ENCODE results near the gene TOB2. TPM values are rescaled to one million over a fixed set of nuclear protein-coding genes. Genes with fewer than 3 reads are reported as not detected.

TOB2 gene
- polyA plus RNA-seq, 1 of the 3 experiments (the other 2 are of a cell fraction), result 8.3 TPM

DNA sequence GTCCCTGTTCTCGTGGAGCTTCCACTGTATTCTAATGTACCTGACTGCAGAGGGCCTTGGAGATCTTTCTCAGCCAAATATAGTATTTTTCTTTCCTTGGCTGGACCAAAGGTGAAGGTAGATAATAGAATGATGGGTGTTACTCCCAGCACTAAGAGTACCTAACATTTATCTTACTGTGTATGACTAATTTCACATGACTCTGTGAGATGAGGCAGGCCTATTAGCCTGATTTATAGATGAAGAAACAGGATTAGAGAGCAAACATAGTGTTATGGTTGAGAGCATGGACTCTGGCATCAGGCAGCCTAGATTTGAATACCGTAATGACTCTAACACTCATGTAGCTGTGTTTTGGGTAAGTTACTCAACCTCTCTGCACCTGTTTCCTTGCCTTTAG, 25.0 kb upstream of the TOB2 start:
- Histone ChIP-seq H4K20me1 (ENCODE audit: insufficient read depth) (no peaks in the 10 kb centered on the region), H3K27me3 (ENCODE audit: insufficient read depth) (no peaks in the 10 kb centered on the region), H3F3A (replicated peaks; ENCODE audit: insufficient read depth) (no peaks in the 10 kb centered on the region), H3K79me2 (ENCODE audit: insufficient read depth) (peaks cover 83% of the 10 kb centered on the region), H3K9me2 (no peaks in the 10 kb centered on the region), H3K4me3 (ENCODE audit: low read depth in 2 of 2, low read length in 1 of 2) (no peak overlapping the region), H3K4me1 (ENCODE audit: control insufficient read depth in 1 of 2, insufficient read depth in 2 of 2, low read depth in 1 of 2, low read length in 1 of 2) (peaks cover 0 to 10% of the 10 kb centered on the region in 2 experiments; a peak in 3 of 4 replicates), H3K4me2 (no peak overlapping the region), H3K27ac (ENCODE audit: low read depth in 2 of 2, low read length in 1 of 2) (no peak overlapping the region), H3K9ac (no peak overlapping the region), H3K36me3 (replicated peaks in 1 of 2; ENCODE audit: control insufficient read depth in 1 of 2, insufficient read depth in 2 of 2, low read length in 1 of 2) (peaks cover 0 to 4% of the 10 kb centered on the region in 2 experiments), H3K9me3 (no peaks in the 10 kb centered on the region), H2AFZ (ENCODE audit: low read depth) (no peak overlapping the region)
- WGBS (ENCODE audit: low lambda C conversion rate), result 94% methylated on average over 2 of the region's 2 CpGs
- ChIA-PET POLR2A (no interaction called here), CTCF (interaction anchor here (1.1 kb wide), 1 partner anchor 68 kb away, joined by 3 read pairs; no protein-coding TSS in a partner anchor)
- no peak for DNase-seq
- TF ChIP-seq EZH2phosphoT487 (IDR thresholded peaks at IDR 0.05; ENCODE audit: borderline replicate concordance, low read depth) (no peak), RXRA (IDR thresholded peaks at IDR 0.05; ENCODE audit: borderline replicate concordance, low read depth) (no peak), SMC3 (IDR thresholded peaks at IDR 0.05; ENCODE audit: low read depth, low read length) (no peak), EP300 (IDR thresholded peaks at IDR 0.05; ENCODE audit: borderline replicate concordance in 1 of 2, low read depth in 1 of 2, low read length in 1 of 2) (no peak), TCF12 (IDR thresholded peaks at IDR 0.05) (no peak), YY1 (IDR thresholded peaks at IDR 0.05; ENCODE audit: low read depth) (no peak), FOXJ3 (CRISPR knock-in tag; IDR thresholded peaks at IDR 0.05) (no peak), POLR2AphosphoS5 (IDR thresholded peaks at IDR 0.05; ENCODE audit: low read depth, low read length) (no peak), REST (IDR thresholded peaks at IDR 0.05; ENCODE audit: low read depth, low read length) (no peak), JUND (IDR thresholded peaks at IDR 0.05) (no peak), PBX3 (IDR thresholded peaks at IDR 0.05) (no peak), GABPA (IDR thresholded peaks at IDR 0.05; ENCODE audit: low read depth) (no peak), NFIC (IDR thresholded peaks at IDR 0.05; ENCODE audit: borderline replicate concordance) (no peak), USF1 (IDR thresholded peaks at IDR 0.05; ENCODE audit: borderline replicate concordance, low read depth) (no peak), IRF3 (IDR thresholded peaks at IDR 0.05; ENCODE audit: low read depth, low read length) (no peak), FOSL2 (IDR thresholded peaks at IDR 0.05; ENCODE audit: borderline replicate concordance, low read depth) (no peak)
- TF ChIP-seq, protein P1, sequence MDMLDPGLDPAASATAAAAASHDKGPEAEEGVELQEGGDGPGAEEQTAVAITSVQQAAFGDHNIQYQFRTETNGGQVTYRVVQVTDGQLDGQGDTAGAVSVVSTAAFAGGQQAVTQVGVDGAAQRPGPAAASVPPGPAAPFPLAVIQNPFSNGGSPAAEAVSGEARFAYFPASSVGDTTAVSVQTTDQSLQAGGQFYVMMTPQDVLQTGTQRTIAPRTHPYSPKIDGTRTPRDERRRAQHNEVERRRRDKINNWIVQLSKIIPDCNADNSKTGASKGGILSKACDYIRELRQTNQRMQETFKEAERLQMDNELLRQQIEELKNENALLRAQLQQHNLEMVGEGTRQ (IDR thresholded peaks at IDR 0.05; ENCODE audit: borderline replicate concordance, low read depth, low read length), result no peak
- TF ChIP-seq, protein P2, sequence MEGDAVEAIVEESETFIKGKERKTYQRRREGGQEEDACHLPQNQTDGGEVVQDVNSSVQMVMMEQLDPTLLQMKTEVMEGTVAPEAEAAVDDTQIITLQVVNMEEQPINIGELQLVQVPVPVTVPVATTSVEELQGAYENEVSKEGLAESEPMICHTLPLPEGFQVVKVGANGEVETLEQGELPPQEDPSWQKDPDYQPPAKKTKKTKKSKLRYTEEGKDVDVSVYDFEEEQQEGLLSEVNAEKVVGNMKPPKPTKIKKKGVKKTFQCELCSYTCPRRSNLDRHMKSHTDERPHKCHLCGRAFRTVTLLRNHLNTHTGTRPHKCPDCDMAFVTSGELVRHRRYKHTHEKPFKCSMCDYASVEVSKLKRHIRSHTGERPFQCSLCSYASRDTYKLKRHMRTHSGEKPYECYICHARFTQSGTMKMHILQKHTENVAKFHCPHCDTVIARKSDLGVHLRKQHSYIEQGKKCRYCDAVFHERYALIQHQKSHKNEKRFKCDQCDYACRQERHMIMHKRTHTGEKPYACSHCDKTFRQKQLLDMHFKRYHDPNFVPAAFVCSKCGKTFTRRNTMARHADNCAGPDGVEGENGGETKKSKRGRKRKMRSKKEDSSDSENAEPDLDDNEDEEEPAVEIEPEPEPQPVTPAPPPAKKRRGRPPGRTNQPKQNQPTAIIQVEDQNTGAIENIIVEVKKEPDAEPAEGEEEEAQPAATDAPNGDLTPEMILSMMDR (IDR thresholded peaks at IDR 0.05), result no peak
